Skeletal muscle tissue (tissue), 4 donors: ENCODE data around the gene VSTM2L. TPM values are rescaled to one million over a fixed set of nuclear protein-coding genes. Genes with fewer than 3 reads are reported as not detected.
"Not testable (repeated sequence)": the region's sequence is repeated elsewhere in the genome, so short reads cannot be mapped to it uniquely, and the experiment has no call there.

ENCODE experiments used
- H3K27ac ChIP-seq: one replicate; pipeline ENCODE4 v1.7.0; 2013; ENCODE audit warnings: mild to moderate bottlenecking, low read depth, low read length, inconsistent platforms
- H3K27me3 ChIP-seq, 3 donors: one replicate each; pipeline ENCODE4 v1.7.0; 2013; ENCODE audit warnings: low read length in 3 of 3; ENCODE audit not compliant: control insufficient read depth in 3 of 3, insufficient read depth in 3 of 3
- H3K36me3 ChIP-seq, 3 donors: one replicate each; pipeline ENCODE4 v1.7.0; 2013; ENCODE audit warnings: low read length in 3 of 3; ENCODE audit not compliant: control insufficient read depth in 3 of 3, insufficient read depth in 3 of 3
- H3K4me1 ChIP-seq, 3 donors: one replicate each; pipeline ENCODE4 v1.7.0; 2013; ENCODE audit warnings: low read length in 3 of 3, mild to moderate bottlenecking in 3 of 3; ENCODE audit not compliant: control insufficient read depth in 3 of 3, insufficient read depth in 3 of 3
- H3K4me3 ChIP-seq, 3 donors: one replicate each; pipeline ENCODE4 v1.7.0; 2013; ENCODE audit warnings: low read length in 3 of 3
- H3K9ac ChIP-seq, 3 donors: one replicate each; pipeline ENCODE4 v1.7.0; 2013; ENCODE audit warnings: low read length in 3 of 3, mild to moderate bottlenecking in 3 of 3, moderate library complexity in 2 of 3, low read depth in 1 of 3
- H3K9me3 ChIP-seq, 3 donors: one replicate each; pipeline ENCODE4 v1.7.0; 2013; ENCODE audit warnings: low read length in 3 of 3; ENCODE audit not compliant: control insufficient read depth in 3 of 3
- total RNA-seq: library from RNA; depleted of rRNA; stranded (reverse); fragments of >200 nt; gene quantifications from one replicate; pipeline ENCODE4 v1.2.3, GENCODE V29; 2014
- donor health status: Osteomylitis.

Gene VSTM2L
- total RNA-seq, 1 donor from 2014 or later: not detected

GRCh38 chr20:37958856-37959520 lies 56.1 kb downstream of the VSTM2L start:
- Histone ChIP-seq H3K4me1 (no peaks in the 10 kb centered on the region), H3K4me3 (no peak overlapping the region), H3K27ac (no peak overlapping the region), H3K9ac (no peak overlapping the region), H3K27me3 (peaks cover 0 to 4% (median 0%) of the 10 kb centered on the region in 3 donors), H3K36me3 (no peaks in the 10 kb centered on the region), H3K9me3 (no peaks in the 10 kb centered on the region)

GRCh38 chr20:37961066-37961465 lies 58.1 kb downstream of the VSTM2L start:
- Histone ChIP-seq H3K4me1 (no peaks in the 10 kb centered on the region), H3K9ac (no peak overlapping the region), H3K4me3 (no peak overlapping the region), H3K27me3 (peaks cover 0 to 4% (median 0%) of the 10 kb centered on the region in 3 donors), H3K36me3 (no peaks in the 10 kb centered on the region), H3K27ac (no peak overlapping the region), H3K9me3 (no peaks in the 10 kb centered on the region)

GRCh38 chr20:37963483-37963882 lies 60.6 kb downstream of the VSTM2L start:
- not testable (repeated sequence) for H3K27ac ChIP-seq, H3K9ac ChIP-seq, H3K36me3 ChIP-seq, H3K9me3 ChIP-seq, H3K4me3 ChIP-seq, H3K4me1 ChIP-seq, H3K27me3 ChIP-seq

GRCh38 chr20:37968841-37969401 lies 66.0 kb downstream of the VSTM2L start:
- Histone ChIP-seq H3K9ac (no peak overlapping the region), H3K27ac (no peak overlapping the region), H3K4me3 (no peak overlapping the region), H3K4me1 (peaks cover 0 to 6% (median 2%) of the 10 kb centered on the region in 3 donors), H3K36me3 (no peaks in the 10 kb centered on the region), H3K27me3 (no peaks in the 10 kb centered on the region), H3K9me3 (no peaks in the 10 kb centered on the region)

- H3K4me3 ChIP-seq: no peak overlapping the region
- H3K36me3 ChIP-seq: no peaks in the 10 kb centered on the region
- H3K9ac ChIP-seq: no peak overlapping the region
- H3K27me3 ChIP-seq: no peaks in the 10 kb centered on the region
- no peak overlapping the region for H3K27ac ChIP-seq
- H3K9me3 ChIP-seq: no peaks in the 10 kb centered on the region
- peaks cover 0 to 6% (median 2%) of the 10 kb centered on the region in 3 donors for H3K4me1 ChIP-seq
Observed at GRCh38 chr20:37969949-37970855, 67.3 kb downstream of the VSTM2L start.

GRCh38 chr20:37970856-37971245 lies 67.9 kb downstream of the VSTM2L start:
- Histone ChIP-seq H3K9ac (no peak overlapping the region), H3K27ac (no peak overlapping the region), H3K9me3 (no peaks in the 10 kb centered on the region), H3K4me3 (no peak overlapping the region), H3K36me3 (no peaks in the 10 kb centered on the region), H3K4me1 (peaks cover 0 to 6% (median 2%) of the 10 kb centered on the region in 3 donors), H3K27me3 (no peaks in the 10 kb centered on the region)

DNA sequence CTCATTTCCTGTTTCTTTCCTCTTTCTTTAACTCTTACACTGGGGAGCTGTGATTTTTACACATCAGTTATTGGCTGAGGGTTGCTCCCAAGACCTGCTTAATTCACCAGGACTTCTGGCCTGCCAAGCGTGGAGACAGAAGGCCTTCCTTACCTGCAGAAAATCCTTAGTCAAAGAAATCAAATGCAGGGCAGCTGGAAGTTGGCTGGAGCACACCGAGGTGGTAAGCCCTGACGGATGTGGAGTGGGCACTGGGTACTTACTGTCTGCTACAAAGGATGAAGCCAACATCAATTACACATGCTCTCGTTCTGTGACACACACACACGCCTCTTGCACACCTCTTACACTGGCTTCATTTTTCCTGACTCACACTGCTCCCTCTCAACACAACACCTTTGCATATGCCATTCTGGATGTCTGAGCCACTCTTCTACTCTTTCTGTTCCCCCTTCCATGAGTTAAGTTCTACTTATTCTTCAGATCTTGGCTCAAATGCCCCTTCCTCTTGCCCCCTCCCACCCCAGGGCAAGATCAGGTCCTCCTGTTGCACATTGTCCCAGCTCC lies 68.7 kb downstream of the VSTM2L start:
- Histone ChIP-seq H3K9me3 (no peaks in the 10 kb centered on the region), H3K4me1 (peaks cover 0 to 6% (median 2%) of the 10 kb centered on the region in 3 donors), H3K27me3 (no peaks in the 10 kb centered on the region), H3K36me3 (no peaks in the 10 kb centered on the region), H3K27ac (no peak overlapping the region), H3K4me3 (no peak overlapping the region), H3K9ac (no peak overlapping the region)

- H3K4me3 ChIP-seq: no peak overlapping the region
- no peak overlapping the region for H3K9ac ChIP-seq
- peaks cover 0 to 6% (median 2%) of the 10 kb centered on the region in 3 donors for H3K4me1 ChIP-seq
- no peaks in the 10 kb centered on the region for H3K27me3 ChIP-seq
- H3K27ac ChIP-seq: no peak overlapping the region
- no peaks in the 10 kb centered on the region for H3K9me3 ChIP-seq
- no peaks in the 10 kb centered on the region for H3K36me3 ChIP-seq
Observed at GRCh38 chr20:37972256-37973058, 69.5 kb downstream of the VSTM2L start.

DNA sequence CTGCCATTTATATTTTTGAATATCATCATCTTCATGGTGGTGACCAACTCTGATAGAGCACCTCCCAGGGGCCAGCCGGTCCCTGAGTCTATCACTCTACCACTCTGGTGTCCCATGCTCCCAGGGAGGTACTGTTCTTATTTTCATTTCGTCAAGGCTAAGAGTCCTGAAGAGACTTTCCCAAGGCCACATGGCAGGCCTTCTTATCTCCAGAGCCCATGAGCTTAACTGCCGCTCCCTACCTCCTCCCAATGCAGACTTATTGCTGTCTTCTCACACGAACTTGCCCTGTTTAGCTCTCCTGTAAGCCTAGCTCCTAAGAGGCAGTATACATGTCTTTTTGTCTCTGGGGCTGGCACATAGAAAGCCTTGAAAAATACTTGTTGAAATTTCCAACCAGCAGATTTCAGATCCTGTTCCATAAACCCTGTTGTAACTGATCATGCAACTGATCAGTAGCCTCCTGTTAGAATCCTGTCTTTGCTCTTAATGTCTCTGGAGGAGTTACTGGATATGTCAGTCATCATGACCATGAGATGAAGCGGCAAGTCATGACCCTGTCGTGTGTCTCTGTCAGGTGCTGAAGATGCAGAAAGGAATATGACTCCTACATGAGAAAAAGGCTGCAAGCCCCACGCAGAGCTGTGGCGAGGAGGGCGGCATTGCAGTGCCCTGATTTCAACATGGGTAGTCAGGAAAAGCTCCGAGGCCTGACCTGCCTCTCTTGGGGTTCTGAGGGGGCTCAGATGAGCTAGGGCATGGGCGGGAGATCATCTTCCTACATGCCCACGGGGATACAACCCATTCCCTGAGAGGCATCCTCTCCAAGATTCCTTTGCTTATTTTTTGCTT lies 70.4 kb downstream of the VSTM2L start:
- no peak overlapping the region for H3K4me3 ChIP-seq
- no peak overlapping the region for H3K9ac ChIP-seq
- peaks cover 0 to 6% (median 2%) of the 10 kb centered on the region in 3 donors for H3K4me1 ChIP-seq
- H3K36me3 ChIP-seq: no peaks in the 10 kb centered on the region
- no peak overlapping the region for H3K27ac ChIP-seq
- H3K9me3 ChIP-seq: no peaks in the 10 kb centered on the region
- H3K27me3 ChIP-seq: no peaks in the 10 kb centered on the region
